DND-41 (cell line): ENCODE data around the gene BTNL3.

Source experiments
- ATAC-seq: fragments of 200-7000 bp; cut with Tn5 transposase; 3 replicates; pipeline ENCODE4 v1.9.1; 2021; ENCODE audit warnings: low read depth; ENCODE audit not compliant: insufficient read depth
- DNase-seq: peaks from one replicate; pipeline ENCODE4 v3.0.0-alpha.2; 2020
- H2AFZ ChIP-seq: 2 replicates; pipeline ENCODE4 v1.6.0; 2012; ENCODE audit warnings: low read depth, low read length
- H3K27ac ChIP-seq: 2 replicates; pipeline ENCODE4 v1.5.1; 2012; ENCODE audit warnings: low read length, inconsistent platforms
- H3K27me3 ChIP-seq: fragments of 200-600 bp; sonication (generic); 2 replicates; pipeline ENCODE4 v1.6.0; 2012; ENCODE audit warnings: low read length, mild to moderate bottlenecking, inconsistent platforms; ENCODE audit not compliant: insufficient read depth, poor library complexity
- H3K36me3 ChIP-seq: 2 replicates; pipeline ENCODE4 v1.5.1; 2012; ENCODE audit warnings: low read length, inconsistent platforms; ENCODE audit not compliant: insufficient read depth
- H3K4me1 ChIP-seq: 2 replicates; pipeline ENCODE4 v1.5.1; 2012; ENCODE audit warnings: mild to moderate bottlenecking, low read length; ENCODE audit not compliant: insufficient read depth
- H3K4me2 ChIP-seq: 2 replicates; pipeline ENCODE4 v1.6.0; 2012; ENCODE audit warnings: mild to moderate bottlenecking, moderate library complexity, low read length, inconsistent platforms; ENCODE audit not compliant: insufficient read depth
- H3K4me3 ChIP-seq, 2 experiments: fragments of 200-600 bp in 1 of 2; shearing (Covaris generic) in 1 of 2; 2 replicates each; pipeline ENCODE4 v1.5.1; 2012 to 2016; ENCODE audit warnings: inconsistent platforms in 2 of 2, low read length in 2 of 2, mild to moderate bottlenecking in 2 of 2, low read depth in 1 of 2, moderate library complexity in 1 of 2
- H3K79me2 ChIP-seq: 2 replicates; pipeline ENCODE4 v1.6.0; 2012; ENCODE audit warnings: low read length, inconsistent platforms; ENCODE audit not compliant: insufficient read depth
- H3K9ac ChIP-seq: 2 replicates; pipeline ENCODE4 v1.6.0; 2012; ENCODE audit warnings: low read depth, mild to moderate bottlenecking, inconsistent platforms, low read length, moderate library complexity
- H3K9me3 ChIP-seq: 2 replicates; pipeline ENCODE4 v1.5.1; 2012; ENCODE audit warnings: low read length, moderate library complexity, mild to moderate bottlenecking, inconsistent platforms; ENCODE audit not compliant: insufficient read depth, severe bottlenecking
- H4K20me1 ChIP-seq: 2 replicates; pipeline ENCODE4 v1.6.0; 2012; ENCODE audit warnings: low read length; ENCODE audit not compliant: insufficient read depth
- CTCF ChIP-seq: IDR thresholded peaks from 2 replicates; pipeline ENCODE4 v1.5.1; 2012; ENCODE audit warnings: borderline replicate concordance, low read length, moderate library complexity, mild to moderate bottlenecking; ENCODE audit not compliant: poor library complexity, severe bottlenecking; ENCODE audit errors: extremely low read depth
- EZH2 ChIP-seq: IDR thresholded peaks from 3 replicates; pipeline ENCODE4 v1.6.1; 2012; ENCODE audit warnings: borderline replicate concordance, low read depth, mild to moderate bottlenecking, moderate library complexity, low read length, inconsistent platforms; ENCODE audit not compliant: severe bottlenecking

The BTNL3 gene

DNA sequence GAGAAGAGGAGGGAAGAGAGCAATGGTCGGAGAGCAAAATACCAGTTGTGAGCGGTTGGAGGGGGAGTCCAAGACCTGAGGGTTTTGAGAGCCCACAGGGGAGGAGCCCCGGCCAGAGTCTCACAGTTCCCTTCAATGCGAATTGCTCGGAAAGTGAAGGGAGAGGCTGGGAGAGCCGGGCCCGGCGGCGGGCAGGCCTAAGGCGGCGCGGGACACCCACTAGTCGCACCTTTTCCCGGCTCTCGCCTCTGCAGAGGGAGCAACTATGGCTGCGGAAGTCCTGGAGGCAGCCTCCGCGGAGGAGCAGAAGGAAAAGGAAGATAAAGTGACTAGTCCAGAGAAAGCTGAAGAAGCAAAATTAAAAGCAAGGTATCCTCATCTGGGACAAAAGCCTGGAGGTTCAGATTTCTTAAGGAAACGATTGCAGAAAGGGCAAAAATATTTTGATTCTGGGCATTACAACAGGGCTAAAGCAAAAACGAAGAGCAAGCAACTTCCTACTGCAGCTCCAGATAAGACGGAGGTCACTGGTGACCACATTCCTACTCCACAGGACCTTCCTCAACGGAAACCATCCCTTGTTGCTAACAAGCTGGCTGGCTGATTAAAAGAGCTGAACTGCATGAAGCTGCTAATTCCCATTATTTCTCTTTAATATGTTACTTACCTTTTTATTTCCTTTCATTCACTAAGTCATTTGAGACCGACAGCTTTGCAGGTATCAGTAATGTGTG is 6.5 kb upstream of the BTNL3 start:
- H3K4me1 ChIP-seq: no peaks in the 10 kb centered on the region
- H3K27me3 ChIP-seq: no peaks in the 10 kb centered on the region
- no peaks in the 10 kb centered on the region for H3K79me2 ChIP-seq
- ATAC-seq (no peak), DNase-seq (no peak)
- no peak overlapping the region for H3K27ac ChIP-seq
- no peak overlapping the region for H3K9ac ChIP-seq
- no peak overlapping the region for H3K4me3 ChIP-seq
- H3K9me3 ChIP-seq: no peaks in the 10 kb centered on the region
- no peaks in the 10 kb centered on the region for H3K36me3 ChIP-seq
- TF ChIP-seq CTCF: no peak
- no peak for TF ChIP-seq EZH2
- no peaks in the 10 kb centered on the region for H4K20me1 ChIP-seq
- H2AFZ ChIP-seq: no peak overlapping the region
- H3K4me2 ChIP-seq: no peak overlapping the region

DNA sequence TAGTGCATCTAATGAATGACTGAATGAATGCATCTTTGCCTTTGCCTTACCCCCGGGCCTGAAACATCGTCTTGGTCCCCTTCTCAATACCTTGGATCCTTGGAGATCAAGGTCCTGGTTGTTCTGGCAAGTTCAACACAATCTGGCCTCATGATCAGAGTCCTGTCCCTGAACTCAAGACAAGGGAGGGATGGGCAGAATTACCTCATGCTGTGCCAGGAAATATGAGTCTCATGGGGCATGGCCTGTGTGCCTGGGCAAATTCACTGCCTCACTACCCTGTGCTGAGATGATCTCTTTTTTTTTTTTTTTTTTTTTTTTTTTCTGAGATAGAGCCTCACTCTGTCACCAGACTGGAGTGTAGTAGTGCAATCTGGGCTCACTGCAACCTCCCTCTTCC is 630 bp upstream of the BTNL3 start:
- H3K4me2 ChIP-seq: no peak overlapping the region
- no peak overlapping the region for H3K9ac ChIP-seq
- H3K27me3 ChIP-seq: no peaks in the 10 kb centered on the region
- no peaks in the 10 kb centered on the region for H3K79me2 ChIP-seq
- ATAC-seq (no peak), DNase-seq (no peak)
- no peaks in the 10 kb centered on the region for H3K4me1 ChIP-seq
- H3K27ac ChIP-seq: no peak overlapping the region
- TF ChIP-seq CTCF (no peak), EZH2 (no peak)
- H2AFZ ChIP-seq: no peak overlapping the region
- no peaks in the 10 kb centered on the region for H3K36me3 ChIP-seq
- H3K4me3 ChIP-seq: no peak overlapping the region
- no peaks in the 10 kb centered on the region for H4K20me1 ChIP-seq
- H3K9me3 ChIP-seq: no peaks in the 10 kb centered on the region

DNA sequence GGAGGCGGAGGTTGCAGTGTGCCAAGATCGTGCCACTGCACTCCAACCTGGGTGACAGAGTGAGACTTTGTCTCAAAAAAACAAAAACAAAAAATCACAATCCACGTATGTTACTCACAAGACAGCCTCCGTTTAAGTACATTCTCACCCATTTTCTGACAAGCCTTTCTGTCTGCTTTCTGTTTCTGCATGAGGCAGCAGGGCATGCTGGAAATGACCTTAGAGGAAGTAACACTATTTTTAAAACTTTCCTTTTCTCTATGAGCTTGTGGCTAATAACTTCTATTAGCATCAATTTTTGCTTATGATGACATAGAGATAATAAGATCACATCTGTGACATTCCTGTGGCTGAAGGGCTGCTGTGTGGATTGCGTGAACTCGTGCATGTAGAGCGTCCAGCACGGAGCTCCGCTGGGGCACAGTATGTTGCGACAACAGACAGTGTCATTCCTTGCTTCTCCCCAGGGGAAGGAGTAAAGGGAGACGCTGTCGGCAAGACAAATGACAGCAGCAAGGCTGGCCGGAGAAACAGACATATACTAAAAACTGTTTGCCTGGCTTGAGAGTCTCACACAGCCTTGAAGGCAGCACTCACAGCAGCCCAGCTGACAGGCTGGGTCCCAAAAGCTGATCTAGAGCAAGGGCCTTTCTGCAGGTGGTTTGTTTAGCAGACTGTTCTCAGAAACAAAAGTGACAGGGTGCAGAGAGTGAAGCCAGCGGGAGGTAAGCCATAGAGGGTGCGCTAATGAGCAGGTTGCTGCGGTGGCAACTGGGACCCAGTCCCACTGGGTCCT is 1.6 kb downstream of the BTNL3 start:
- Histone ChIP-seq H3K4me1 (no peaks in the 10 kb centered on the region), H2AFZ (no peak overlapping the region), H4K20me1 (no peaks in the 10 kb centered on the region), H3K36me3 (no peaks in the 10 kb centered on the region), H3K4me2 (no peak overlapping the region), H3K27ac (no peak overlapping the region), H3K9me3 (no peaks in the 10 kb centered on the region), H3K79me2 (no peaks in the 10 kb centered on the region), H3K27me3 (no peaks in the 10 kb centered on the region), H3K4me3 (no peak overlapping the region), H3K9ac (no peak overlapping the region)
- ATAC-seq (no peak), DNase-seq (no peak)
- TF ChIP-seq EZH2 (no peak), CTCF (no peak)
